Ramos (cell line): ENCODE measurements around the gene TBC1D8.

Experiments used
- in situ Hi-C: fragments of 300-500 bp; cut with MboI; formaldehyde crosslinking; loops from one replicate; pipeline ENCODE4 v1.14.3; 2022; ENCODE audit warnings: low sequenced_read_pairs; ENCODE audit not compliant: unreplicated experiment

TBC1D8 gene

DNA sequence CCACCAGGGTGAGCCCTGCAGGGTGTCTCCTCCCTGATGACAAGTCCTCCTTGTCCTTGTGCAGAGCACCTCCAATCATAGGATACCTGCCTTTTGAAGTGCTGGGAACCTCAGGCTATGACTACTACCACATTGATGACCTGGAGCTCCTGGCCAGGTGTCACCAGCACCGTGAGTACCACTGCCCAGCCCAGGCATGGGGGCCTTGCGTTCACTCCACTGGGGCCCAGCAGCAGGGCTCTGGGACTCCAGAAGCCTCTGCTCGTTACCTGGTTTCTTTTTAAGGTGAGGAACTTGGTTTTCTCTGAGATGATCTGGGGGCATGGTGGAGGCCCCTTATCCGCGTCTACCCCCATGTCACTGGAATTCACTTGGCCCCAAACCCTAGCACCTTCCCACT is 185.6 kb downstream of the TBC1D8 start:
- in situ Hi-C loops, result no loop called here

DNA sequence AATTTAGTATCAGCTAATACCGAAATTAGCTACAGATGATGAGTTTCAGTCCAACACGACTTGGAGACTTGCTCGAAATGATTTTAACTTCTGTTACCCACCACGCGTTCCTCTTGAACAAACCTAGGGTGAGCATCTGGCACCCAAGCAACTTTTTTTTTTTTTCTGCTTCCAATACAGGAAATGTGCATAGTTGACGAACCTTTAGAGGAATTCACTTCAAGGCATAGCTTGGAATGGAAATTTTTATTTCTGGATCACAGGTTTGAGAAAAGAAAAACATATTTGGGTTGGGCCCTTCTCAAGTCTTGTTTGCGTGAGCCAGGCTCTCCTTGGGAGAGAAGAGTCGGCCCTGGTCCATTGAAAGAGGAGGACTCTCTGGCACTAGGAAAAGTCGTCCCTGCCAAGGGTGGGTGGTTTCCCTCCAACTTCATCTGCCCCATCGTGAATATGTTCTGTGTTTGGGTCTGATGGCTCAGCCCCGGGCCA is 186.5 kb downstream of the TBC1D8 start:
- in situ Hi-C loops, result no loop called here

DNA sequence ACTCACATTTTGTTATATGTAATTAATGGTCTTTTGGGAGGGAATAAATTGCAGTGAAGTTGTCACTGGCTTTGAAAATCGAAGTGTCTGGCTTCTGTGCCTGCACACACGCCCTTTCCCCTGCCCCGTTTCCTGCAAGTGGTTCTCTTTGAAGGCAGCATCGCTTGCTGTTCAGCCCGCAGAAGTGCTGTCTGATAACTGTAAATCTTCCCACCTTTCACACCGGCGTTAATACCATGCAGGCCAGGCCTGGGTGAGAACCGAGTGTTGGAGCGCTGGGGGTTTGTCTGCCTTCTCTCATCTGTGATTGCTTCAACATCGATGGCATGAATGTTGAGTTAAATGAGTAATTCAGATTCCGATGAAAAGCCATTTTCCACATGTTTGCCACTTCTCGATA is 187.0 kb downstream of the TBC1D8 start:
- in situ Hi-C loops, result no loop called here

DNA sequence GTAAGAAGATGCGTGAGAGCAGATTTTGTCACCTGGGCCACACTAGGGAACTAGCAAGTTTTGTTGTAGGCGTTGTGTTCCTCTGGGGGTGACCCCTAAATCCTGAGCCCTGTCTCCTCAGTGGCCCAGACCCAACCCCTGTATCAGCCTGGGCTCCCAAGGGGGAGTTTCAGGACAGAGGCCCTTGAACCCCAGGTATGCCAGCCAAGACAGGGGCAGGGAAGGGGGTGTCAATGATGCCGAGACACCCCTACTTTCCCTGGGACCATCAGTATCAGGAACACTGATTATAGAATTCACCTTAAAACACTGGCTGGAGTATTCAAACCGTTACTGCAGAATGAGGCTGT is 188.2 kb downstream of the TBC1D8 start:
- in situ Hi-C loops, result no loop called here

DNA sequence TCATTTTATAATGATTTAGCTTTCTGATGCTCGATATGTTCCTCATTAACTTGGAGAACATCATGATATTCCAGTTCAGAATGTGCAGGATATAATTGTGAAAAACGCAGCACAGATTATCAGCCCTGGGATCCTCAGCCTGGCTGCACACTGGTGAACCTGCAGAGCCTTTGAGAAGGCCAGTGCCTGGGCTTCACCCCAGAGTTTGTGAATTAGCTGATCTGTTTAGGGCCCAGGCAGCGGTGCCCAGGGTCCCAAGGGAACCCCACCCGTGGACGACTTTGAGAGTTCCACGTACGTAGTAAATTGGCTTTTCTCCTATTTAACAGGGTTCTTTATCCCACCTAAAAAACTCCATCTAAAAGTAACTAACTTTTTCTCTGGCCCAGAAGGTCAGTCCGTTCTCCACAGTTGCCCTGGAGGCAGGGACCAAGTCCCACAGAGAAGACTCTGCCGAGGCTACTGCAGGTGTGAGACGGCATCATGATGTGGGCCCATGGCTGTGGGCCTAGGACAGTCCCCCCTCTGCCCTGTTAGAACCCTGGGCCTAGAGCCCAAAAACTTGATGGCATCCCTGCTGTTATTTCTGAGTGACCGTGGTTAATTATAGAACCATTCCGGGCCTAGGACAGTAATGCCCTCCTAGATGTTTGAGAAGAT is 188.7 kb downstream of the TBC1D8 start:
- in situ Hi-C loops, result no loop called here

DNA sequence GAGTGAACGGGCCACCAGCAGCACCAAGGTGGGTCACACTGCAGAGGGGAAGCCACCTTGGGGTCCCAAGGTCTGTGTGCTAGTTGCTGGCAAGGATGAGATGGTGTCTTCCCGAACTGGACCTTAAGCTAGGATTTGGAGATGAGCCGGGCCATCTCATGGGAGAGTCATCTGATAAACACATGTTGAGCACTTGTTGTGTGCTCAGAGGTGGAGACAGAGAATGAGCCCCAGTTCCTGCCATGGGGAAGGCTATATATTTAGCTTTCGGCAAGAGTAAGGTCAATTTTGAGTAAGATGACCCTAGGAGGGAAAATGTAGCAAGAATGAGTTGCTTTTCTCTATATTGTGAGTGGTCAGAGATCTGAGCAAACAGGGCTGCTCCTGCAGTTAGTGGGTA is 190.5 kb downstream of the TBC1D8 start:
- in situ Hi-C loops, result no loop called here

DNA sequence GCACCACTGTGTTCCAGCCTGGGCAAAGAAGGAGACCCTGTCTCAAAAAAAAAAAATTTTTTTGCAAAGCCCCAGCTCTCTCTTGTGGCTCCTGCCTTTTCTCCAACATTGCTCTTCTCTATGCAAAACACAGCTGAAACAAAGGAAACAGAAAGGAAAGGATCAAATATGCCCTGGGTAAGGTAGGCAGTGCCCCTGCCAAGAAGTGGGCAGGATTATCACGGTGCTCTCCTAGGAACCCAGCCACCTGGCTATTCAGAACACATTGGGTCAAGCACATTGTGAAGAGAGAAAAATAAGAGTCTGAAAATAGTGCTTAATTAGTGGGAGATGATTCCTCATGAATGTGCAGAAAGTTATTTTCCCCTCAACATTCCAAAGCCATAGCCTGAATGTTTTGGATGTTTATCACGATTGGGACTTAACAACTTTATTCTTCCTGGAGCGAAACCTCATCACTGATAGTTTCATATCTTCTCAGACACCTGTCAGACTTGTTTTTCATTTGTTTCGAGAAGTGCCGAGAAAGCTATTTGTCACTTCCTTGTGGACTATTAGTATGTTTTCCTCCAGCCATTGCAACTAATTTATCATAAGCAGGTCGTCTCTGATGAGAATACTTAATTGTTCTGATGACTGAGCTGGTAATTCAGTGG is 191.8 kb downstream of the TBC1D8 start:
- in situ Hi-C loops, result no loop called here

DNA sequence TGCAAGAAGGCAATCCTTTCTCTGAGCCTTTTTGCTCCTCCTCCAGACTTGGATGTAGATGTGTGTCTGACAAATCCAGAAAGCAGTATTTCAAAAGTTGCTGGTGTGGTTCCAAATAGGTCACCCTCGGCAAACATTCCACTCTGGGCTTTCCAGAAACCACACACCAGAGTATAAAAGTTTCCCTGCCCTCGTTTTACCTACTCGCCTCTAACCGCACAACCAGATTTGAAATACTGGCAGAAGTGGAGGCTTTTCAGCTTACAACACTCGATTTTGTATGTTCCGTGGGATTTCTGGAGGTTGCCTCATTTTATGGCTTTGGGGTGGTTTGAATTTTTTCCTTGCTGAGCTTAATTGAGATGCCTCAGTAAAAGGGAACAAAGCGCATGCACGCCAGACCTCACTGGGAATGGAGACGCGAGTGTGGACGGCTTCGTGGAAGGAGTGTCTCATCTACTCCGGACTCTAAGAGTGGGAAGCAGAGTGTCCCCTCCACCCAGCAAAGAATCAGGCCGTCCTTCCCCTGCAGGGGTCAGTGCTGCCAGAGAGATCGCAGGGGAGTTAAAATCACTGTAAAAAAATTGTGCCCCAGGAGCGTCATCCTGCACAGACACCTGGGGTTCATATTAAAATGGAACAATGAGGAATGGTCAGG is 193.1 kb downstream of the TBC1D8 start:
- in situ Hi-C loops, result no loop called here
